Epithelial cell of proximal tubule (primary cell): Measurements from ENCODE around the gene SP8. TPM values are rescaled to one million over a fixed set of nuclear protein-coding genes. Genes with fewer than 3 reads are reported as not detected.

Experiments used
- DNase-seq: peaks from one replicate; pipeline ENCODE4 v3.0.0-alpha.2; 2011; ENCODE audit warnings: low read depth
- H3K4me3 ChIP-seq: 2 replicates; pipeline ENCODE4 v1.5.1; 2011; ENCODE audit warnings: low read depth, mild to moderate bottlenecking, low read length
- CTCF ChIP-seq: conservative IDR thresholded peaks from 2 replicates; pipeline ENCODE4 v1.5.1; 2012; ENCODE audit warnings: low read depth, mild to moderate bottlenecking, low read length
- total RNA-seq: library from RNA; depleted of rRNA; stranded (reverse); fragments of >200 nt; gene quantifications from 2 replicates; pipeline ENCODE4 v1.2.3, GENCODE V29; 2015

The SP8 gene
- total RNA-seq, 1 donor from 2014 or later = not detected

DNA sequence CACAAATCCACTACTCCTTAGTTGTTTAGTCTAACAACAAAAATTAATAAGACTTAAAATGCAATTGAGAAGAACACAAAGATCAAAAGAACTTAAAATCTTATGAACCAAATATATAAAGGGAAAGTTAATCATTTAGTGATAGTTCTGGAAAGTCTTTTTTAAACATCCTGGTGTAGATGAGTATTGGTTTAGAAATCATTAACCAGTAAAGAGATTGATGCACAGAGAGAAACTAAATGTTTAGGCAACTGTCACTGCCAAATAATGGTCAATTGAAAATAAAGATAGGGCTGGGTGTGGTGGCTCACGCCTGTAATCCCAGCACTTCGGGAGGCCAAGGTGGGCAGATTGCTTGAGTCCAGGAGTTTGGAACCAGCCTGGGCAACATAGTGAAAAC lies 44.9 kb downstream of the SP8 start:
- H3K4me3 ChIP-seq = no peak overlapping the region
- no peak for TF ChIP-seq CTCF
- no peak for DNase-seq

DNA sequence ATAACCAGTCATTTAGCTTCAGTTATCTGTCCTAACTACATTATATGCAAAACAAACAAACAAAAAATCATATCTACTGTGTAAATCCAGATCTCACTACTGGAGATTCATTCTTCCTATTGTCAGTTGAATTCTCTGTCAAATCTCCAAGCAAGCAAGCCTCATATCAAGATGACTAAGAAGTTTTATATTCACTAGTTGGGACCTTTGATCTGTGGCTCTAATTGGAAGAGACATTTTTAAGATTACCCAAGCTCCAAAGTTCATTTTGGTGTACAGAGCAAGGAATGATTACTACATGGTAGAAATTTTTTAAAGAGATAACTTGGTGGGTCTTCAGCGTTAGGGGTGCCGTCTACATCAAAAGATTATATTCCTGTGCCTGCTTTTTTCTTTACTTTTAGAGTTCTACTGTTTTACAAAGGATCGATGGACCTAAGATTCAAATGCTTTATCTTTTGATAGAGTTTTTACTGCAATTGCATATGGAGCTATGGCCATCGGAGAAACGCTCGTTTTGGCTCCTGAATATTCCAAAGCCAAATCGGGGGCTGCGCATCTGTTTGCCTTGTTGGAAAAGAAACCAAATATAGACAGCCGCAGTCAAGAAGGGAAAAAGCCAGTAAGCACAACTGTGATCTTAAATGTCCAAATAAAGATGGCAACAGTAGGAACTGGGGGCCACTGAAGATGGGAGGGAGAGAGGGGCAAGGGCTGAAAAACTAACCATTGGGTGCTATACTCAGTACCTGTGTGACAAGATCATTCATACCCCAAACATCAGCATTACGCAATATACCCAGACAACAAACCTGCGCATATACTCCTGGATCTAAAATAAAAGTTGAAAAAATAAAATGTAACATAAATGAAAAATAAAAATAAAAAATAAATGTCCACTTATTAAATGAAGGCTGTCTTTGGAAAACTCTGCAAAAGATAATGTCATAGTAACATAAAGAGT lies 47.9 kb downstream of the SP8 start:
- no peak for TF ChIP-seq CTCF
- H3K4me3 ChIP-seq = no peak overlapping the region
- no peak for DNase-seq

GRCh38 chr7:20737840-20738448 lies 48.7 kb downstream of the SP8 start:
- no peak overlapping the region for H3K4me3 ChIP-seq
- DNase-seq = no peak
- TF ChIP-seq CTCF = no peak

GRCh38 chr7:20735346-20736065 lies 51.2 kb downstream of the SP8 start:
- no peak for TF ChIP-seq CTCF
- no peak for DNase-seq
- no peak overlapping the region for H3K4me3 ChIP-seq

Other genes starting within 250 kb of the SP8 start
- not detected in 2 replicates for gene ABCB5, start 171.2 kb downstream of the SP8 start, total RNA-seq